HT1080 (cell line): ENCODE data around the gene ASCC1. TPM values are rescaled to one million over a fixed set of nuclear protein-coding genes. Genes with fewer than 3 reads are reported as not detected.
"Not testable (repeated sequence)": the region's sequence is repeated elsewhere in the genome, so short reads cannot be mapped to it uniquely, and the experiment has no call there.

ENCODE experiments used
- DNase-seq: peaks from one replicate; pipeline ENCODE4 v3.0.0-alpha.2; 2015; ENCODE audit warnings: low read depth
- total RNA-seq: library from RNA; depleted of rRNA; stranded (reverse); fragments of >200 nt; shearing (Covaris generic); gene quantifications from 2 replicates; pipeline ENCODE4 v1.2.3, GENCODE V29; 2014

Gene ASCC1
- total RNA-seq, 1 experiment from 2014 or later, result 24.3 TPM

DNA sequence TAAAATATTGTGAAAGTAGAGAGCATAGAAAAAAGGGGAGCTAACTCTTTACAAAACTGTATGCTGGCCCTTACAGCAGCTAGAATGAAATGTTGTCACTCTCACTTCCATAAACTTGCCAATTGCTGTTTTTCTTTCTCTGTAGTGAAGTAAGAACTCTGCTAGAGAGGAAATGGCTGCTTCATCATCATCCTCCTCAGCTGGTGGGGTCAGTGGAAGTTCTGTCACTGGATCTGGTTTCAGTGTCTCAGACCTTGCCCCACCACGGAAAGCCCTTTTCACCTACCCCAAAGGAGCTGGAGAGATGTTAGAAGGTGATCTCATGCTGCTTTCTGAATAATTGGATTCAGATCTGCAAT, 7.6 kb upstream of the ASCC1 start:
- peak; percentile 53 for DNase-seq

DNA sequence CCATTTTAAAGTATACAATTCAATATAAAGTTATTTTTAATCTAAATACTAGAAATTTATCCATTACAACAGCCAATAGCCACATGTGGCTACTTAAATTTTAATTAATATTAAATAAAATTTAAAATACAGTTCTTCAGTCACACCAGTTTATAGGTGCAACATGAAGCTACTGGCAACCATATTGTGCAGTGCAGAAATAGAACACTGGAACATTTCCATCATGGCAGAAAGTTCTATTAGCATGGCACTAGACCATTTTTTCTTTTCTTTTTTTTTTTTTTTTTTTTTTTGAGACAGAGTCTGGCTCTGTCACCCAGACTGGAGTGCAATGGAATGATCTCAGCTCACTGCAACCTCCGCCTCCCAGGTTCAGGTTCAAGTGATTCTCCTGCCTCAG, 5.2 kb upstream of the ASCC1 start:
- no peak for DNase-seq

DNA sequence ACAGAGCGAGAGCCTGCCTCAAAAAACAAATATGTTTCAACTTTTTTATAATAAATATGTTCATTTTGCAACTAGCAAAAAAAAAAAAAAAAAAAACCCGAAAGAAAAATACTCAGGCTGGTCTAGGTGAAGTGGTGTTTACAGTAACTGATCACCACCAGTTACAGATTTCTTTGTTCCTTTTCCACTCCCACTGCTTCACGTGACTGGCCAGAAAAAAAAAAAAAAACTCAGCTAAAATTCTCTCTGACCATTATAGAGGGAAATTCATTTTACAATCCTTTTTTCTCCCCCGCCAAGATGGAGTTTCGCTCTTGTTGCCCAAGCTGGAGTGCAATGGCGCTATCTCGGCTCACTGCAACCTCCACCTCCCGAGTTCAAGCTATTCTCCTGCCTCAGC, 4.6 kb upstream of the ASCC1 start:
- DNase-seq, result no peak

DNA sequence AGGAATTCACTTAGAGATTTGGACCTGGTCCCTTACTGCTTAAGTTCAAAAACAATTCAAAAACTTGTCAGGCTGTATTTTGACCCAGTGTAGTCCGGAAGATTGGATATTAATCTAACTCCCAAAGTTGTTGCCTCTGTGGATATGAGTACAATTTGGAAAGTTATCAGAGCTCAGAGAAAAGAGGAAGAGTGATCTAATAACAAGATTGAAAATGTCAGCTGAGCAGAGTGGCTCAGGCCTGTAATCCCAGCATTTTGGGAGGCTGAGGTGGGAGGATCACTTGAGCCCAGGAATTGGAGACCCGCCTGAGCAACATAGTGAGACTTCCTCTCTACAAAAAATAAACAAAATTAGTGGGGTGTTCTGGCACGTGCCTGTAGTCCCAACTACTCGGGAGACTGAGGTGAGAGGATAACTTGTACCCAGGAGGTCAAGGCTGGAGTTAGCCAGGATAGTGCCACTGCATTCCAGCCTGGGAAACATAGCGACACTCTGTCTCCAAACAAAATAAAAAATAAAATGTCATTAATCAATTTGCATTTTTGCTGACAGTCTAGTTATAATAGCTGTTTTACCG, 3.2 kb upstream of the ASCC1 start:
- DNase-seq, result no peak

DNA sequence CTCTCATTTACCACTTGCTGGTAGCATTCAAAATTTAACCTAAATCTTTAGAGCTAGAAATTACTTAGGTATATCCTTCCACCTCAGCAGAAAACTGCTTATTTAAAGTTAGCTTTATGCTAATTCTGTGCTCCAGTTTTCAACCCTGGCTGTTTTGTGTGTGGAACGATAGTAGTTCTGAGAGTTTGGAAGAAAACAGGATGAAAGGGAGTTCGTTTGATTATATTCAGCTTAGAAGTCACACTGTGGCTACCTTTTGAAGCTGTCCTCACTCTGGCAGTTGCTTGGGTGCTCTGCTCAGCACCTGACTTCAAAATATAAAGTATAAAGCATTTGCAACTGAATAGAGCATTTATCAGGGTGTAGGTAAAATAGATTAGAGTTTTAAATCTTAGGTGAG, 2.6 kb upstream of the ASCC1 start:
- no peak for DNase-seq

DNA sequence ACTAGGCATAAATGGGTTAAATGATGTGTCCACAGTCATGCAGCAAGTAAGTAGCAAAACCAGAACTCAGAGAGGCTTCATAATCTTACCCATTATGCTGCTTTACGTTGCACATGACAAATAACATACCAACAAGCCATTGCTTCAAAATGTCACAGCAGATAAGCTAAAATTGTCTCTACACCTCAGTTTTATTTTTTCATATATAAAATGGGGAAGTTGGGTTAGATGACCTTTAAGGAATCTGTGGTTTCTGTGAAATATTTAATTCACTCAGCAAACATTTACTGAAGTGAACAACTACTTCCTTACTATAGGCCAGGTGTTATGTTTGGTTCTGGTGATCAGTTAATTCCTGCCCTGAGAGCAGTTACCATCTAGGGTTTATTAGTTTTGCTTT, 2.2 kb upstream of the ASCC1 start:
- DNase-seq, result no peak

DNA sequence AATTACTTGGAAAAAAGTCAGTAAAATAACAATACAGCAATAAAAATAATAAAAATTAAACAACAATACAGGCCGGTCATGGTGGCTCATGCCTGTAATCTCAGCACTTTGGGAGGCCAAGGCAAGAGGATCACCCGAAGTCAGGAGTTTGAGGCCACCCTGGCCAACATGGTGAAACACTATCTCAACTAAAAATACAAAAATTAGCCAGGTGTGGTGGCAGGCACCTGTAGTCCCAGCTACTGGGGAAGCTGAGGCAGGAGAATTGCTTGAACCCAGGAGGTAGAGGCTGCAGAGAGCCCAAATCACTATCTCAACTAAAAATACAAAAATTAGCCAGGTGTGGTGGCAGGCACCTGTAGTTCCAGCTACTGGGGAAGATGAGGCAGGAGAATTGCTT, 4.2 kb downstream of the ASCC1 start:
- not testable (repeated sequence) for DNase-seq

DNA sequence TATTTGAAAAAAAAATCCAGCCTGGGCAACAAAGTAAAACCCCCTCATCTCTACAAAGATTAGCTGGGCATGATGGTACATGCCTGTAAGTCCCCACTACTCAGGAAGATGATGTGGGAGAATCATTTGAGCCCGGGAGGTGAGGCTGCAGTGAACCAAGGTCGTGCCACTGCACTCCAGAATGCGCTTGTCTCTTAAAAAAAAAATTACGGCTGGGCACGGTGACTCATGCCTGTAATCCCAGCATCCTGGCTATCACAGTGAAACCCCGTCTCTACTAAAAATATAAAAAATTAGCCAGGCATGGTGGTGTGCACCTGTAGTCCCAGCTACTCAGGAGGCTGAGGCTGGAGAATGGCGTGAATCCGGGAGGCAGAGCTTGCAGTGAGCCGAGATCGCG, 4.7 kb downstream of the ASCC1 start:
- DNase-seq, result peak; percentile 63

DNA sequence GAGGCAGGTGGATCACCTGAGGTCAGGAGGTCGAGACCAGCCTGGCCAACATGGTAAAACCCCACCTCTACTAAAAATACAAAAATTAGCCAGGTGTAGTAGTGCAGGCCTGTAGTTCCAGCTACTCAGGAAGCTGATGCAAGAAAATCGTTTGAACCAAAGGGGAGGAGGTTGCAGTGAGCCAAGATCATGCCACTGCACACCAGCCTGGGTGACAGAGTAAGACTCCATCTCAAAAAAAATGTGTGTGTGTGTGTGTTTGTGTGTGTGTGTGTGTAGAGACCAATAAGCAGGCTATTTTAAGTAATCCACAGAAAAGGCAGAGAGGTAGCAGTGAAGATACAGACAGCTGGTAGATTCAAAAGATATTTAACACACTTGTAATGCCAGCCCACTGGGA, 7.5 kb downstream of the ASCC1 start:
- DNase-seq, result not testable (repeated sequence)

DNA sequence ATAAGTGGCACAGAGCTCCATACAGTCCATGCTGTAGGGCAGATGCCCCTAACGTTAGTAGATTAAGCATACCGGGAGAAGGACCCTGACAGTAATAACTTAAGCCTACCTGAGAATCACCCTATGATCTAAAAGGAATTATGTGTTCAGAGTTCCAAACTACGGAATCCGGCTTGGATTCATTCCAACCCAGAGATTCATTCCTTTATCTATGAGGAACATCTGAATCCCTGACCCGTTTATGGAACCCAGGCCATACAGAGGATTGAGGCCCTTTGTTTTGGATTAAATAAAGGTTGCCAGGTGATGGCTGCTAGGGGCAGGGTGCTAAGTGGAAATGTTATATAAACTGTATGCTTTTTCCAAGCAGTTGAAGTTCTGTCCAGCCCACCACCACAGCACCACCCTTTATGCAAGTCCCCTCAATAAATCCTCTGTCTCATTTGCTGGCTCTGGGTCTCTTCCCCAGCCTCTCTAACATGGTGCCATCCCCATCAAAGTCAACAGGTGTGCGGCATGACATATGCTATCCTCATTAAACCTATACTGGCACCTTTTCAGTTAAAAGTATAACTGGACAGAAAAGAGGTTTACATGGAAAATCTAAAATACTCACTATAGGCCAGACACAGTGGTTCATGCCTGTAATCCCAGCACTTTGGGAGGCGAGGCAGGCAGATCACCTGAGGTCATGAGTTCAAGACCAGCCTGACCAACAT, 9.4 kb downstream of the ASCC1 start:
- DNase-seq, result no peak

DNA sequence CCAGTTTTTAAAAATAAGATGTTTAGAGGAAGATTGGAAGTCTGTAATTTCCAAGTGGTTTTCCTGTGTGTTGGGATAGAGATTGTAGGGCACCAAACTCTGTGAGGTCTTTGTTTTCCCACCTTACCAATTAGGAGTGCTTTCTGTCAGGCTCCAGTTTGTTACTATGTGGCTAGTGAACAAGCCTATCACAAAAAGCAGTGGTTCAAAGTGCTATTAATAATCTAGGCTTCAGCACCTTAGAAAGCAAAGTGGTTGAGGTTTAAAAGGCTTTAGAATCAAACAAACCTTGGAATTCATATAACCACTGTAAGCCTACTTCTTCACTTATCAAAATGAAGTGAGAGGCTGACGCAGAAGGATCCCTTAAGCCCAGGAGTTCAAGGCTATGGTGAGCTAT, 11.4 kb downstream of the ASCC1 start:
- DNase-seq, result no peak

DNA sequence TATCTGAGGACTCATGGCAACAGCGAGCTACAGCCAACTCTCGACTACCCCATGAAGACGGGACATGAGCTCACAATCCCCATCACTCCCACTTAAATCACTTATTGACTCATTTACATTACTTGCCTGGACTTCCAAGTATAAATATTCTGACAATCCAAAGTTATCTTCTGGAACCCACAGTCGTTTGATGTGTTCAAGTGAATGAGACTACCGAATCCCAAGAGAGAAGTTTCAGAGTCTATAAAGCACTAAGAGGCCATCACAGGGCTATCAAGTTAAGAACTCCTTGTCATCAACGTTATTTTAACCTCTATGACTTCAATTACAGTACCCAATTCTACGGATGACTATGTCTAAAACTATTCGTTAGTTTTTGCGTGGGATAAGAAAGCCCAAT, 11.8 kb downstream of the ASCC1 start:
- no peak for DNase-seq

DNA sequence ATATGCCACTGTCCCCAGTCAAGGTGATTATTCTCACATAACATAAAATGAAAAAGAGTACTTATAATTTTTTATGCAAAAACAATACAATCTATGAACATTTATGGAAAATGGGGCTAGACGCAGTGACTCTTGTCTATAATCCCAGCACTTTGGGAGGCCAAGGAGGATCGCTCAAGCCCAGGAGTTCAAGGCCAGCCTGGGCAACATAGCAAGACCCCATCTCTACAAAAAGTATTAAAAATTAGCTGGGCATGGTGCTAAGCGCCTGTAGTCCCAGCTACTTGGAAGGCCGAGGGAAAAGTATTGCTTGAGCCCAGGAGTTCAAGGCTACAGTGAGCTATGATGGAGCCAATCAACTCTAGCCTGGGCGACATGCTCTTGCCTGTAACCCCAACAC, 14.8 kb downstream of the ASCC1 start:
- DNase-seq, result no peak

DNA sequence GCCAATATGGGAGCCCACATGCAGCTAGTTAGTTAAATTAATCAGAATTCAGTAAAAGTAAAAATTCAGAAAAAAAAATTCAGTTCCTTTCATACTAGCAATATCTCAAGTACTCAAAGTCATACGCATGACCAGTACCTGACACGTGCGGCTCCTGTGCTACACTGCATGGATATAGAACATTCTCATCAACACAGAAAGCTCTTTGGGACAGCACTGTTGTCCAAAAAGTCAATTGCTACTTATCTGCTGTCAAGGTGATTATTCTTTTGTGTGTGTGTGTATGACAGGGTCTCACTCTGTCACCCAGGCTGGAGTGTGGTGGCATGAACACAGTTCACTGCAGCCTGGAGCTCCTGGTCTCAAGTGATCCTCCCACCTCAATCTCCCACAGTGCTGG, 15.2 kb downstream of the ASCC1 start:
- no peak for DNase-seq

DNA sequence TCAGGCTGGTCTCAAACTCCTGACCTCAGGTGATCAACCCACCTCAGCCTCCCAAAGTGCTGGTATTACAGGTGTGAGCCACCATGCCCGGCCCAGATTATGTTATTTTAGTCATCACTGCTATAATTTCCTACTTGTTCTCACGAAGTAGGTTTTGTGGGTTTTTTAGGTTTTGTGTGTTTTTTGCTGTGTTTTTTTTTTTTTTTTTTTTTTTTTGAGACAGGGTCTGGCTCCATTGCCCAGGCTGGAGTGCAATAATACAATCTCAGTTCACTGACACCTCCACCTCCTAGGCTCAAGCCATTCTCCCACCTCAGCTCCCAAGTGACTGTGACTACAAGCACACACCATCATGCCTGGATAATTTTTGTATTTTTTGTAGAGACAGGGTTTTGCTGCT, 21.1 kb downstream of the ASCC1 start:
- no peak for DNase-seq

DNA sequence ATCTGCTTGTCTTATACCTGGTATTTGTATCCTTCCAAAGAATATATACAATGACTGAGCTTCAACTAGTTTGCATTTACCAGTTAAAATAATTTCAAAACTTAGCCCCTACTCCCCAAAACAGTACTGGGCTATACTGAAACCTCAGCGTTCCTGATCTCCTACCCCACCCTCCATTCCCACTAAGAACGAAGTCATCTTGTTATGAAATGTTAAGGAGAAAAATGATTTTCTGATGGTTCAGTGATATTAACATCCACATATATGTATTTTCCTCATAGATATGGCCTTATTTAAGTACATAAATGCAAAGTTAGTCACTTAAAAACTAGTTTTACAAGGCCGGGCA, 29.1 kb downstream of the ASCC1 start:
- DNase-seq, result no peak

DNA sequence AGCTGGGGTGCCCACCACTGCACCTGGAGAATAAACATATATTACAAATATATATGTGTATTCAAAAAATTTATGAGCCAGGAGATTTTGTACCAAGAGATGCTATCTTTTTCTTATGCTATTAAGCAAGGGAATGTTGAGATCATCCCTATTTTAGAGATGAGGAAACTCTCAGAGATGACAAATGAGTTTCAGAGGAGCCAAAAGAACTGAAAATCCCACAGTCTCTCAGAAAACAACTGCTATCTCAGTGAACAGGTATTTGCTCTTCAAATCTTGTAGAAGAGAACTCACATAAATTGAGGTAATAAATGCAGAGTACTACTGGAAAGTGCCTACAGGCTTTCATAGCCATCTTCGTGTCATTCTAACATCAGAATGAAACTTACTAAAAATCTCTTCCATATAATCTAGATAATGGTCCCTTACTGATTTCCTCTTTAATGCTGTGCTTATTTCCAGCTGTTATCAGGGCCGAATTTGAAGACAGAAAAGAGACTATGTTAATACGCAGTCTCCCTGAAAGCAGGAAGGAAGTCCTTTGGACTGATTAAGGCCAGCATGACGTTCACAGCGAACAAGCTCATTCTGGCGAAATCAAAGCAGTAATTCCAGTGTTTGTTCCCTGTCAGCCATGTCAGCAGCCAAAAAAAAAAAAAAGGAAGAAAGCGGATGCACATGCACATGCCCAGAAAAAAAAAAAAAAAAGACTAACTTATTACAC, 29.7 kb downstream of the ASCC1 start:
- DNase-seq, result no peak

DNA sequence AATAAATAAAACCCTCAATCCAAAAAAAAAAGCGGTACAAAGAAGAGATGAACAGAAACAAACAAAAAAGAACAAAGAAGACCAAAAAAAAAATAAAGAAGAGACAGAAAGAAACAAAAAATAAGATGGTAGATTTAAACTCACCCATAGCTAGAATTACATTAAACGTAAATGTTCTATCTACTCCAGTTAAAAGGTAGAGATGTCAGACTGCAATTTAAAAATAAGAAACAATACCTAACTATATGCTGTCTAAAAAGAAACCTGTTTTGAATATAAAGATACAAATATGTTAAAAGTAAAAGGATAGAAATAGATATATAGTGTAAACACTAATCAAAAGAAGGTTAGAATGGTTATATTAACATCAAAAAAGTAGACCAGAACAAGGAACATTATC, 31.9 kb downstream of the ASCC1 start:
- DNase-seq, result no peak

DNA sequence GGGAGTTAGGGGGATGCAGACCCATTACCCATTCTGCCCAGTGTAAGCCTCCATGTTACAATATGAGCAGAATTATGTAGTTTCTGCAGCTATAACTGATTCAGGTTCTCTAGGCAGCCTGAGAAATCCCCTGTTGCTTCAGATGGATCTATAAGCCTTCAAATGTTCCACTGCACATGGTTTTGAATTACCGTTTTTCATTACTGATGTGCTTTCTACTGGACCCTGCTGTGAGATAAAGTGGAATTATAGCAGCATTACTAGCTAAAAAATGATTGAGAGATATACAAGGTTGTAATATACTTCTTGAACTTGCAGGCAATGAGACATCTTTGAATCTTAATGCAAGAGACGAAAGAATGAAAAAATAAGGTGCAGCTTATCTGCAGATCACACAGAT, 38.6 kb downstream of the ASCC1 start:
- no peak for DNase-seq

DNA sequence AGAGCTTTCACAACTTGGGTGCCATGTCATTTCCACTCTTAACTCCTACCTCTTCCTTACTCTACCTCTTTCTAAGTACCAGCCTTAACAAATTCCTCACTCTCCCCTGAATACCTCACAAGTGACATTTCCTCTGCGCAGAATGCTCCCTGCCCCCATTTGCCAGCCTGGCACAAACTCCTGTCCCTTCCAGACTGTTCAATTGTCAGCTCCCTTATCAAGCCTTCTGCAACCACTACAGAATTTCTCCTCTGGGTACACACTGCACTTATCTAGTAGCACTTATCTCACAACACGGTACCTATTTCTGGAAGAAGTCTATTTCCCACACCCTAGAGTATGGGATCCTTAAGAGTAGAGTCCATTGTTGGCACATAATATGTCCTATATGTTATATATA, 39.4 kb downstream of the ASCC1 start:
- no peak for DNase-seq

DNA sequence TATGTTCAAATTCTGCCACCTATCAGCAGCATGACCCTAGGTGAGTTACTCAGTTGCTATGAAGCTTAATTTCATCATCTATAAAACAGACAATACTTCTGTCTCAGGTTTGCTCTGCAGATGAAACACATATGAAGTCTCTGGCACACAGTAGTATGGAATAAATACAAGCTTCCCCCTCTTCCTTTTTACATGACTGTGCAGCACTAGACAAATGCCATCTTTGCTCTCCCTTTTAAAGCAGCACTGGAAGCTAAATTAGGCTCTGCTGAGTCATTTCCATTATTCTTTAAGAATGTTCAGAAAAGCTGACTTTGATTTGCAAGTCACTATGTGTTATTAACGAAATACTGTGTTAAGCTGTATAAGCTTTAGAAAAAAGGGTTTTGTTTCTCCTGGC, 40.9 kb downstream of the ASCC1 start:
- peak; percentile 52 for DNase-seq

DNA sequence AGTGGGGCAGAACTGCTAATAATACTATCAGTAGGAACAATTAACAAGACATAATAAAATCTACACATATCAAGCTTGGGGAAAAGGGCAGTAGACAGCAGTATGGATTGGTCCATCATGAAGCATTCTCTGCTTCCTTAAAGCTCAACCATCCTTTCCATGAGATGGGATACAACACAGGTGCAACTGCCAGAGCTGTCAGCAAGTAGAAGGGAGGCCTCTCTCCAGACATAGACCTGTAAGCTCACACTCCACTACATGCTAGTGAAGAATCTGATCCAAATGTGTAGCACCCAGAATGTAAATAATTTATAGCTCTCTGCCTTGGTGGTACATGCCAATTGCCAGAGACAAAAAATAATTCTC, 41.8 kb downstream of the ASCC1 start:
- DNase-seq, result no peak

DNA sequence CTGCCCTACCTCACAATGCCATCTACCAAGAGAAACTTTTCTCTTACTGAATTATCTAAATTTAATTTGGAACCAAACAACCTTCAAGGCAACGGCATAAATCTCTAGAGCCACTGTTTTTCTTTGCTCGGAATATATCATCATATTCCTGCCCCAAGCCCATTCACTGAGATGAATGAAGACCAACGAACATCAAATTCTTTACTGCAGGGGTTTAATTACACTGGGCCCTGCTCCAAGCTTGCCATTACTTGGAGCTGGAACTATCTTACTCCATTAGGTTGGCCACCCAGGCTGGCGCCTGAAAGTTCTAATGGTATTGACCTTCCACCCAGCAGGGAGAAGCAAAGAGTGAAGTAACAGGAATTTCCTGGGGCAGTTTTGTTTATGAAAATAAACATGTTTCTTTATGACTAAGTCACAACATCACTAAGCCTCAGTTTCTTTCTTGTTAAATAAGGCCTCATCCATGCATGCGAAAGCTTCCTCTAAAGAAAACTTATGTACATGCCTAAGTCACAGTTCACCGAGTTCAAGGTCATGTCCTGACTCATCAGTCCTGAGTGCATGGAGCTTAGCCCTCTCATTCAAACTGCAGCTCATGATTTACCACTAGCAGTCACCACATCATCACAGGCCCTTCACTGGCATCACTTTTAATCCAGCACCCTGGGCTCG, 42.3 kb downstream of the ASCC1 start:
- DNase-seq, result peak; percentile 7
